Ovary (tissue), 3 donors: ENCODE results near the gene ZDHHC23.

Experiments
- CTCF ChIP-seq, 3 donors: fragments of 450-650 bp in 2 of 3; fragments of 200-600 bp in 1 of 3; IDR thresholded peaks; one replicate each; pipeline versions ENCODE4 v1.5.1 to v1.8.0; 2016 to 2022; ENCODE audit warnings: antibody characterized with exemption in 3 of 3, mild to moderate bottlenecking in 1 of 3
- EP300 ChIP-seq: sonication (generic); formaldehyde crosslinking; IDR thresholded peaks from one replicate; pipeline ENCODE4 v1.6.1; 2017; ENCODE audit warnings: antibody characterized with exemption
- POLR2A ChIP-seq: fragments of 450-650 bp; IDR thresholded peaks from one replicate; pipeline ENCODE4 v1.6.1; 2017; ENCODE audit warnings: antibody characterized with exemption, mild to moderate bottlenecking, moderate library complexity
- donor health status: DM: no; HTN: no; CAD: no.

- no peak for TF ChIP-seq CTCF (IDR thresholded peaks at IDR 0.05)
- TF ChIP-seq EP300 = no peak
- no peak for TF ChIP-seq POLR2A
These were observed 33.2 kb upstream of the ZDHHC23 start for GRCh38 chr3:113914646-113915045.
